Activated T-cell treated with anti-CD3 and anti-CD28 coated beads for 1 hour (primary cell): ENCODE data around the gene CRAMP1.
"Not testable (repeated sequence)": the region's sequence is repeated elsewhere in the genome, so short reads cannot be mapped to it uniquely, and the experiment has no call there.

ENCODE experiments used
- DNase-seq: peaks from one replicate; pipeline ENCODE4 v3.0.0-alpha.2; 2020; ENCODE audit warnings: low read depth

The CRAMP1 gene

GRCh38 chr16:1713933-1714332, 101.8 kb downstream of the CRAMP1 start:
- no peak for DNase-seq

- no peak for DNase-seq
These were observed 103.1 kb downstream of the CRAMP1 start for GRCh38 chr16:1715220-1715619.

GRCh38 chr16:1718236-1718635, 106.1 kb downstream of the CRAMP1 start:
- DNase-seq = not testable (repeated sequence)

GRCh38 chr16:1719559-1720229, 107.5 kb downstream of the CRAMP1 start:
- not testable (repeated sequence) for DNase-seq

- DNase-seq = no peak
These were observed 109.2 kb downstream of the CRAMP1 start for GRCh38 chr16:1721372-1721771.

GRCh38 chr16:1723450-1724147, 111.4 kb downstream of the CRAMP1 start:
- peak; percentile 26 for DNase-seq

GRCh38 chr16:1724491-1724890, 112.3 kb downstream of the CRAMP1 start:
- DNase-seq = no peak

- DNase-seq = no peak
These were observed 114.7 kb downstream of the CRAMP1 start for GRCh38 chr16:1726661-1727502.
